K562 treated with DMSO at 1 percent for 24 hours (cell line): Measurements from ENCODE around the gene NDUFB6. TPM values are rescaled to one million over a fixed set of nuclear protein-coding genes. Genes with fewer than 3 reads are reported as not detected.

ENCODE experiments used
- total RNA-seq: library from RNA; unstranded; fragments of 300-600 nt; gene quantifications from 2 replicates; pipeline ENCODE4 v1.2.3, GENCODE V29; 2022; ENCODE audit warnings: low read depth; ENCODE audit not compliant: insufficient read depth

NDUFB6 gene
- total RNA-seq = 19.6 and 29.6 TPM in 2 replicates

DNA sequence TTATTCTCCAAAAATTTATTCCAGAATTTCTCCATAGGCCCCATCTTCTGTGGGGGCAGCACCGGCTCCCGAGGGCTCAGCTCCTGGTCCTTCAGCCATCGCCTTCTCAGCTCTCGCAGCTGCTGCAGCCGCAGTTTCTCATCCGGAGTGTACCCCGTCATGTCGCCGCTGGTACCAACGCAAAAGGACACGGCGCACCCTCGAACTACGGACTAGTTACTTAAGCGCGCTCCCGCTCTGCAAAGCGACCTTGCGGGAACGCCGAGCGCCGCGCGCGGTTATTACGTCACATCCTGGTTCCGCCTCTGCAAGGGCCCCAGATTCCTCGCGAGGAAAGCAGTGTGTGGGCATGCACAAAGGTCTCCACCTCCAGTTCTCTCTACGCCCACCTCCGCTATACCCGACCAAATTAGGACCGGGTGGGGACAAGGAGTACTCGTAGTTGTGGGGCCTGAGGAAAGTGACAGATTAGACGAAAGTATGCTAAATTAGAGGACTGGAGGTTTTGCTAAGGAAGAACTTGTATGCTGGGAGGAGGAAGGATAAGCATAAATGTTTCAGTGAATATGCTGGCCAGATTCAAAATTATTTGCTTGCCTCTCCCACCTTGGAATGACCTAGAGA is at the start of gene NDUFB6:
NDUFB6 (minus strand) TSS at position 260 of the 624 bp plus-strand sequence; CDS start at position 161, 99 bp downstream.

DNA sequence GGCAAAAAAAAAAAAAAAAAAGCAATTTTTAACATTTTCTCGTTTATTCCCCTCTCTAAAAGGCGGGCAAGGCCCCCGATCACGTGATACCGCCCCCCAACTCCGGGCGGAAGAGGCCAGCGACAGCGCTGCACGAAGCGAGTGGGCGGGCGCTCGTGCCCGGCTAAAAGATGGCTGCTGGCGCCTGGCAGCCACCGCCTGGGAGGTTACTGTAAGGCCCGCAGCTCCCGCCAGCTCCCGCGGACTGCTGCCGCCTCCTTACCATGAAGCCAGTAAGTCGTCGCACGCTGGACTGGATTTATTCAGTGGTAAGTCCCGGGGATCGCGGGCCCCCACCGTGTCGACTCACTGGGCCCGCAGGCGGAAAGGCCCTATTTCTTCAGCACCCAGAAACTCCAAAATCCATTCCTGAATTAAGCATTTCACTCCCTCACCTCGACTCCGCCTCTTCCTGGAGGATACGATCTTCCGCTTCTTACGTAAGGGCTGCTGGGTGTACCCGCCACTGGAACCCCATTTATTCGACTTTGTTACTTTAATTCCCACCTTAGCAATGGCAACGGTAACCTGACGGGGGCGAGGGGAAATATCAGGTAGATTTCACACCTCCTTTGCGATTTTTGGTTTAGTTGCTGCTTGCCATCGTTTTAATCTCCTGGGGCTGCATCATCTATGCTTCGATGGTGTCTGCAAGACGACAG is 20.6 kb downstream of the NDUFB6 start, which contains the start of the genes SMIM27 and TOPORS:
SMIM27 (plus strand) TSS at position 156 of the 701 bp plus-strand sequence; CDS start at position 264, 108 bp downstream.
TOPORS (minus strand) TSS at position 415 of the 701 bp plus-strand sequence; CDS start at position 265, 150 bp downstream.

DNA sequence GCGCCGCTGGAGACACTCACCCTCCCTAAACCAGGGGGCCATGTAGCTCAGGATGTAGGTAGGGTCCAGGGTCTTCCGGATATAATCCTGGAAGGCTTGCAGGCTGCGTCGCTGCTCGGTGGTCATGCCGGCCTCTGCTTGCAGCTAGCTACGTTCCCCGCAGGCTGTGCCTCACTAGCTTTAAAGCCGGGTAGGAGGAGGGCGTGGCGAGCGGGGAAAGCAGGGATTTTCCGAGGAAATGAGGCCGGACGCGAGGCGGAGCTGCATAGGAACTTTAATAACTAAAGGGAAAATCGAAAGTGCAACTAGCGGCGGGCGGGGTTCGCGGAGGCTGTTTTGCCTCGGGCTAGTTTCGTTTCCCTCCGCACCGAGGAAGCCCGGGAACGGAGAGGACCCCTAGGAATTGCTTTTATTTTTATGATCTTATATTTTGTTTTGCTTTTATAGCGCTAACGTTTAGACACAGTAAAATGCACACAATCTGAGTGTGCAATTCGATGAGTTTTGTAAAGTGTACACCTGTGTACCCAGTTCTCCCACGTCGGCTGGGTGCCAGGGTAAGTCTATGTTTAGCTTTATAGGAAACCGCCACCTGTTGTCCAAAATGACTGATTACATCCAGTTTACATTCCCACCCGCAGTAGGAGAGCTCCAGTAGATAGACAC is 46.8 kb downstream of the NDUFB6 start, which contains the start of gene RIGI:
RIGI (minus strand) TSS at position 156 of the 666 bp plus-strand sequence; CDS start at position 126, 30 bp downstream.

Other genes with a start within 250 kb of the NDUFB6 start
- gene ACO1, start 188.5 kb downstream of the NDUFB6 start, total RNA-seq = 14.2 and 17.2 TPM in 2 replicates
- gene RIGI, start 47.0 kb downstream of the NDUFB6 start, total RNA-seq = 0.96 and 1.4 TPM in 2 replicates
- 4.2 and 5.9 TPM in 2 replicates for gene SMIM27, start 20.8 kb downstream of the NDUFB6 start, total RNA-seq
- gene TOPORS, start 20.6 kb downstream of the NDUFB6 start, total RNA-seq = 6.1 and 6.8 TPM in 2 replicates
- 0.12 and 0.21 TPM in 2 replicates for gene TAF1L, start 62.5 kb upstream of the NDUFB6 start, total RNA-seq
- gene TMEM215, start 210.4 kb upstream of the NDUFB6 start, total RNA-seq = not detected in 2 replicates